GM12874 (cell line): ENCODE data around the gene SEMA4A.
A peak's percentile ranks its signal among the peaks of the same experiment; 100 is the strongest.

ENCODE experiments used
- CTCF ChIP-seq: IDR thresholded peaks from 2 replicates; pipeline ENCODE4 v1.5.1; 2011; ENCODE audit warnings: low read depth, mild to moderate bottlenecking, control low read depth, low read length, moderate library complexity; ENCODE audit not compliant: insufficient read depth

The SEMA4A gene

GRCh38 chr1:156115514-156116374 lies 37.6 kb upstream of the SEMA4A start:
- TF ChIP-seq CTCF: no peak

DNA sequence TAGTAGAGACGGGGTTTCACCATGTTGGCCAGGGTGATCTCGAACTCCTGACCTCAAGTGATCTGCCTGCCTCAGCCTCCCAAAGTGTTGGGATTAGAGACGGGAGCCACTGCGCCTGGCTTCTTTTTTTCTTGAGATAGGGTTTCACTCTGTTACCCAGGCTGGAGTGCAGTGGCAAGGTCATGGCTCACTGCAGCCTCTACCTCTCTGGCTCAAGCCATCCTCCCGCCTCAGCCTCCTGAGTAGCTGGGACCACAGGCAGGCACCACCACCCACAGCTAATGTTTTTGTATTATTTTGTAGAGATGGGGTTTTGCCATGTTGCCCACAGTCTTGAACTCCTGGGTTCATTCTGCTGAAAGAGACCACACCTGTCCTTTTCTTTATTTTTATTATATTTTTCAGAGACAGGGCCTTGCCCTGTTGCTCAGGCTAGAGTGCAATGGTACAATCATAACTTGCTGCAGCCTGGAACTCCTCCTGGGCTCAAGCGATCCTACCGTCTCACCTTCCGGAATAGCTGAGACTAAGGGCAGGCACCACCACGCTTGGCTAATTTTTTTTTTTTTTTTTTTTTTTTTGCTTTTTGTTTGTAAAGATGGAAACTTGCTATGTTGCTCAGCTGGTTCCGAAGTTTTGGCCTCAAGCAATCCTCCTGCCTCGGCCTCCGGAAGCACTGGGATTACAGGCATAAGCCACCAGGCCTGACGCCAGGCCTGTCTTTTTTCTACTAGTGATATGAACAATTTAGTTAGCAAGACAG lies 35.8 kb upstream of the SEMA4A start:
- no peak for TF ChIP-seq CTCF

GRCh38 chr1:156118177-156118868 lies 35.1 kb upstream of the SEMA4A start:
- TF ChIP-seq CTCF: no peak

DNA sequence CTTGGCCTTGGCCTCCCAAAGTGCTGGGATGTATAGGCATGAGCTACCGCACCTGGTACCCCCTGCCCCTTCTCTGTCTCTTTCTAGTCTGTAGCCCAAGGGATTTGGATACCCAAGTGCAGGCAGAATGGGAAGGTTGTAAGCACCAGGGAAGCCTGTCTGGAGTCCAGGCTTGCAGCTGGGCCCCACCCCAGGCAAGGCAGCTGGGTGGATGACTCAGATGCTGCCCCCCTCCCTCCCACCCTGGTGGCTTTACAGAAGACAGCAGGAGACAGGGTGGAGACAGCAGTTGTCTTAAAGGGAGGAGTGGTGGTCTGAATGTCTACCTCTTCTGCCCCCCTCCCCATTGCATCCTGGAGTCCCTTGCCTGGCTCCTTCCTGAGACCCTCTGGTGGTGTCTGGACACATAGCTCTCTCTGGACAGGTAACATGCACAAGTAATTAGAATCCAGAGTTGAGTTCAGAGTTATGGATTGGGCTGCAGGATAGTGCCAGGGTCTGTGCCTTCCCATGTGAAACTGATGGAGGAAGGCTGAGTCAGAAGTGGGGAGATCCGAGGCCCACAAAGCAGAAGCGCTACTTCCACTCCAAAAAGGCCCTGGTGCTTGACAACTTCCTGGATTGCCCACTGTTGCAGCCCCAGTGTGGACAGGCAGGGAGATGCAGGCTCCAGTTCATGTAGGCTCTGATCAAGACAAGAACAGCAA lies 33.7 kb upstream of the SEMA4A start:
- TF ChIP-seq CTCF: 0 out of 2 replicates have a peak, but pooled peaks have one; percentile 11

DNA sequence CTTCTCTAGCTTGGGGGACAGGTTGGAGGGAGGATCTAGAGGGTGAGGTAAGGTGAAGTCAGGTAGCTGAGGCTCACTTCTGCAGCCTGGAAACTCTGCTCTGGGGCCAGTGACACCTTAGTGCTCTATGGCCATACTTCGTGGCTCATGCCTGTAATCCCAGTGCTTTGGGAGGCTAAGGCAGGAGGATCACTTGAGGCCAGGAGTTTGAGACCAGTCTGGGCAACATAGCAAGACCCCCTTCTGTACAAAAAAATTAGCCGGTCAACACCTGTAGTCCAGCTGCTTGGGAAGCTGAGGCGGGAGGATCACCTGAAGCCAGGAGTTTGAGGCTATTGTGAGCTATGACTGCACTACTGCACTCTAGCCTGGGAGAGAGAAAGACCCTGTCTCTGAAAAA lies 33.1 kb upstream of the SEMA4A start:
- no peak for TF ChIP-seq CTCF

- TF ChIP-seq CTCF: no peak
Observed at GRCh38 chr1:156121457-156121856, 31.9 kb upstream of the SEMA4A start.
